HG03571 (cell line): Measurements from ENCODE around the gene LRRC70.

Source experiments
- ATAC-seq: cut with Tn5 transposase; IDR thresholded peaks from one replicate; pipeline ENCODE4 v1.9.1; 2021; ENCODE audit not compliant: unreplicated experiment

The LRRC70 gene

GRCh38 chr5:62575066-62575465 lies 3.6 kb upstream of the LRRC70 start:
- ATAC-seq: no peak

- no peak for ATAC-seq
Observed at GRCh38 chr5:62575489-62575888, 3.1 kb upstream of the LRRC70 start.

- no peak for ATAC-seq
Observed at GRCh38 chr5:62576570-62577170, 1.9 kb upstream of the LRRC70 start.

GRCh38 chr5:62577488-62577887 lies 1.1 kb upstream of the LRRC70 start:
- ATAC-seq: no peak

- ATAC-seq: no peak
Observed at GRCh38 chr5:62579761-62580160, 1.1 kb downstream of the LRRC70 start.

- no peak for ATAC-seq
Observed at GRCh38 chr5:62581836-62582597, 3.4 kb downstream of the LRRC70 start.

- ATAC-seq: no peak
Observed at GRCh38 chr5:62584391-62584790, 5.8 kb downstream of the LRRC70 start.

GRCh38 chr5:62585306-62585705 lies 6.7 kb downstream of the LRRC70 start:
- no peak for ATAC-seq

- no peak for ATAC-seq
Observed at GRCh38 chr5:62585751-62586150, 7.1 kb downstream of the LRRC70 start.

GRCh38 chr5:62587737-62588136 lies 9.1 kb downstream of the LRRC70 start:
- no peak for ATAC-seq

- no peak for ATAC-seq
Observed at GRCh38 chr5:62588668-62589067, 10.0 kb downstream of the LRRC70 start.

GRCh38 chr5:62589504-62589903 lies 10.9 kb downstream of the LRRC70 start:
- ATAC-seq: no peak

GRCh38 chr5:62590387-62590786 lies 11.8 kb downstream of the LRRC70 start:
- no peak for ATAC-seq

GRCh38 chr5:62592558-62592957 lies 13.9 kb downstream of the LRRC70 start:
- ATAC-seq: no peak

GRCh38 chr5:62593331-62593730 lies 14.7 kb downstream of the LRRC70 start:
- ATAC-seq: no peak

- no peak for ATAC-seq
Observed at GRCh38 chr5:62594364-62594984, 15.9 kb downstream of the LRRC70 start.

GRCh38 chr5:62596096-62596495 lies 17.5 kb downstream of the LRRC70 start:
- ATAC-seq: no peak

- ATAC-seq: no peak
Observed at GRCh38 chr5:62596691-62597090, 18.1 kb downstream of the LRRC70 start.

GRCh38 chr5:62597314-62597713 lies 18.7 kb downstream of the LRRC70 start:
- ATAC-seq: no peak

GRCh38 chr5:62600560-62601252 lies 22.1 kb downstream of the LRRC70 start:
- no peak for ATAC-seq

GRCh38 chr5:62603934-62604333 lies 25.3 kb downstream of the LRRC70 start:
- no peak for ATAC-seq

- ATAC-seq: no peak
Observed at GRCh38 chr5:62605638-62606037, 27.0 kb downstream of the LRRC70 start.
